HEK293 (cell line): ENCODE measurements around the gene OCA2.

Experiments
- YY1 ChIP-seq: fragments of 450-650 bp; formaldehyde crosslinking; IDR thresholded peaks from 2 replicates; pipeline ENCODE4 v1.5.1; 2018; ENCODE audit warnings: missing biosample characterization, missing genetic modification characterization
- ZNF426 ChIP-seq: fragments of 450-650 bp; formaldehyde crosslinking; IDR thresholded peaks from 2 replicates; pipeline ENCODE4 v1.5.1; 2017; ENCODE audit warnings: missing biosample characterization, missing genetic modification characterization, mild to moderate bottlenecking, inconsistent platforms, moderate library complexity
- ZNF433 ChIP-seq: fragments of 450-650 bp; formaldehyde crosslinking; IDR thresholded peaks from 2 replicates; pipeline ENCODE4 v1.5.1; 2016; ENCODE audit warnings: missing biosample characterization, missing genetic modification characterization, low read depth
- ZNF585B ChIP-seq: fragments of 450-650 bp; formaldehyde crosslinking; IDR thresholded peaks from 2 replicates; pipeline ENCODE4 v1.5.1; 2016; ENCODE audit warnings: missing biosample characterization, missing genetic modification characterization
- ZNF776 ChIP-seq: fragments of 450-650 bp; formaldehyde crosslinking; IDR thresholded peaks from 2 replicates; pipeline ENCODE4 v1.5.0; 2017; ENCODE audit warnings: missing biosample characterization, missing genetic modification characterization, borderline replicate concordance
- TF ChIP-seq, protein P1 (sequence below): fragments of 450-650 bp; formaldehyde crosslinking; IDR thresholded peaks from 2 replicates; pipeline ENCODE4 v1.5.1; 2016; ENCODE audit warnings: missing biosample characterization, missing genetic modification characterization

DNA sequence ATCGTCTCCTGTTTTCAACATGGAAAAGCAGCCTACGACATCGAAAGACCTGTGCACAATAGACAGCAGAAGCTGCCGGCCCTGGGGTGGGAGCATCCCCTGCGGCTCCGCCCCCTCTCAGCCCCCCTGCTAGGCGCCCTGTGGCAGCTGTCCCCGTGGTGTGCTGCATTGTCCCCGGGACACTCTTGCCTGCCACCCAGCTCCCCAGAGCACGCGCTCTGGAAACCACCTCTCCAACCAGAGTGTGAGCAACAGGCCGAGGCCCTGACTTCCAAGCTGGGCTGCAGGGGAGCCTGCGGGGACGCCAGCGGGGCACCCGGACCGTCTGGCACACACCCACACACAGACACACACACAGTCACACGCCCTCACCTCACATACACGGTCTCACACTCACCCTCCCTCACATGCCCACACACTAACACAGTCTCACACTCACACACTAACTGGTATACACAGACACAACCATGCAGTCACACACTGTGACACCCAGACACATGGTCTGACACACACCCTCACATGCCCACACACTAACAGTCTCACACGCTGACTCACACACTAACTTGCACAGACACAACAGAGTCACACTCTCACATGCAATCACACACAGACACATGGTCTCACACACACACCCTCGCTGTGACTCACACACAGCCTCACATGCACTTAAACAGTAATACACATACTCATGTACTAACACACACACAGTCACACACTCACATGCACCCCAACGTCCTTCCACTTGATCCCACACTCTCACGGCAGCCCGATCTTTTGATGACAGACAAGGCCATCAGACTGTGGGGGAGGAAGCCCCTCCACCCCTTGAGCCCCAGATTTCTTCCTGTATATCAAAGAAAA is 94.7 kb downstream of the OCA2 start:
- no peak for TF ChIP-seq ZNF426 (tag by site-specific recombination)
- no peak for TF ChIP-seq YY1 (tag by site-specific recombination)
- TF ChIP-seq ZNF433, result no peak
- TF ChIP-seq, protein P1, sequence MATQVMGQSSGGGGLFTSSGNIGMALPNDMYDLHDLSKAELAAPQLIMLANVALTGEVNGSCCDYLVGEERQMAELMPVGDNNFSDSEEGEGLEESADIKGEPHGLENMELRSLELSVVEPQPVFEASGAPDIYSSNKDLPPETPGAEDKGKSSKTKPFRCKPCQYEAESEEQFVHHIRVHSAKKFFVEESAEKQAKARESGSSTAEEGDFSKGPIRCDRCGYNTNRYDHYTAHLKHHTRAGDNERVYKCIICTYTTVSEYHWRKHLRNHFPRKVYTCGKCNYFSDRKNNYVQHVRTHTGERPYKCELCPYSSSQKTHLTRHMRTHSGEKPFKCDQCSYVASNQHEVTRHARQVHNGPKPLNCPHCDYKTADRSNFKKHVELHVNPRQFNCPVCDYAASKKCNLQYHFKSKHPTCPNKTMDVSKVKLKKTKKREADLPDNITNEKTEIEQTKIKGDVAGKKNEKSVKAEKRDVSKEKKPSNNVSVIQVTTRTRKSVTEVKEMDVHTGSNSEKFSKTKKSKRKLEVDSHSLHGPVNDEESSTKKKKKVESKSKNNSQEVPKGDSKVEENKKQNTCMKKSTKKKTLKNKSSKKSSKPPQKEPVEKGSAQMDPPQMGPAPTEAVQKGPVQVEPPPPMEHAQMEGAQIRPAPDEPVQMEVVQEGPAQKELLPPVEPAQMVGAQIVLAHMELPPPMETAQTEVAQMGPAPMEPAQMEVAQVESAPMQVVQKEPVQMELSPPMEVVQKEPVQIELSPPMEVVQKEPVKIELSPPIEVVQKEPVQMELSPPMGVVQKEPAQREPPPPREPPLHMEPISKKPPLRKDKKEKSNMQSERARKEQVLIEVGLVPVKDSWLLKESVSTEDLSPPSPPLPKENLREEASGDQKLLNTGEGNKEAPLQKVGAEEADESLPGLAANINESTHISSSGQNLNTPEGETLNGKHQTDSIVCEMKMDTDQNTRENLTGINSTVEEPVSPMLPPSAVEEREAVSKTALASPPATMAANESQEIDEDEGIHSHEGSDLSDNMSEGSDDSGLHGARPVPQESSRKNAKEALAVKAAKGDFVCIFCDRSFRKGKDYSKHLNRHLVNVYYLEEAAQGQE (tag by site-specific recombination), result no peak
- no peak for TF ChIP-seq ZNF585B (tag by site-specific recombination)
- no peak for TF ChIP-seq ZNF776
